Testis (tissue), 3 donors: ENCODE data around the gene SLC25A26. TPM values are rescaled to one million over a fixed set of nuclear protein-coding genes. Genes with fewer than 3 reads are reported as not detected.

Experiments
- DNase-seq: peaks from one replicate; pipeline ENCODE4 v3.0.0-alpha.2; 2019
- H3K27ac ChIP-seq, 2 donors: fragments of 200-600 bp; sonication (generic); one replicate each; pipeline ENCODE4 v1.5.1; 2019
- H3K27me3 ChIP-seq: fragments of 200-600 bp; sonication (generic); one replicate; pipeline ENCODE4 v1.5.1; 2019
- H3K36me3 ChIP-seq: fragments of 200-600 bp; sonication (generic); one replicate; pipeline ENCODE4 v1.5.1; 2017; ENCODE audit warnings: low read depth; ENCODE audit errors: missing control alignments
- H3K4me1 ChIP-seq: fragments of 200-600 bp; sonication (generic); one replicate; pipeline ENCODE4 v1.5.1; 2019
- H3K4me3 ChIP-seq, 2 donors: fragments of 200-600 bp; sonication (generic); one replicate each; pipeline ENCODE4 v1.5.1; 2017 to 2019
- H3K9me3 ChIP-seq: fragments of 200-600 bp; sonication (generic); one replicate; pipeline ENCODE4 v1.5.1; 2017
- CTCF ChIP-seq, 3 experiments: fragments of 450-650 bp in 2 of 3; fragments of 200-600 bp in 1 of 3; sonication (generic) in 1 of 3; IDR thresholded peaks; one replicate each; pipeline ENCODE4 v1.5.1; 2016 to 2019; ENCODE audit warnings: antibody characterized with exemption in 3 of 3, mild to moderate bottlenecking in 2 of 3, moderate library complexity in 1 of 3
- POLR2A ChIP-seq: fragments of 450-650 bp; IDR thresholded peaks from one replicate; pipeline ENCODE4 v1.6.1; 2017; ENCODE audit warnings: antibody characterized with exemption, mild to moderate bottlenecking, moderate library complexity
- WGBS, 2 donors: methylation state at CpG; one replicate each; pipeline ENCODE4 v1.1.5; 2018; 5-methylcytosine and 5-hydroxymethylcytosine counted together
- intact Hi-C: fragments of 100-400 bp; cut with DNase I; formaldehyde crosslinking; loops from one replicate; pipeline ENCODE4 v1.15.1; 2023; ENCODE audit warnings: low total_unique reads
- polyA plus RNA-seq: library from polyadenylated mRNA; stranded (reverse); fragments of 350-450 nt; fragmentation: Illumina TruSeq; extraction: RNeasy Lipid Tissue Mini Kit (QIAGEN cat#74804); gene quantifications from one replicate; pipeline ENCODE4 v1.2.3, GENCODE V29; 2014; ENCODE audit warnings: low read depth, low replicate concordance; ENCODE audit not compliant: insufficient read depth
- total RNA-seq, 2 donors: library from RNA; depleted of rRNA; stranded (reverse); fragments of >200 nt; gene quantifications; one replicate each; pipeline ENCODE4 v1.2.3, GENCODE V29; 2016

SLC25A26 gene
- total and polyA plus RNA-seq, 3 donors from 2014 or later: 29.7 to 30.5 (median 30.0) TPM

GRCh38 chr3:66265649-66266048 lies 44.8 kb downstream of the SLC25A26 start:
- Histone ChIP-seq H3K4me3 (no peak overlapping the region), H3K27ac (no peak overlapping the region), H3K27me3 (no peaks in the 10 kb centered on the region), H3K4me1 (no peaks in the 10 kb centered on the region), H3K9me3 (no peaks in the 10 kb centered on the region), H3K36me3 (no peaks in the 10 kb centered on the region)
- intact Hi-C loops: no loop called here
- no peak for DNase-seq
- TF ChIP-seq POLR2A (no peak), CTCF (IDR thresholded peaks at IDR 0.05) (no peak)
- 96 to 99% methylated on average over 2 of the region's 2 CpGs for WGBS, 2 donors

DNA sequence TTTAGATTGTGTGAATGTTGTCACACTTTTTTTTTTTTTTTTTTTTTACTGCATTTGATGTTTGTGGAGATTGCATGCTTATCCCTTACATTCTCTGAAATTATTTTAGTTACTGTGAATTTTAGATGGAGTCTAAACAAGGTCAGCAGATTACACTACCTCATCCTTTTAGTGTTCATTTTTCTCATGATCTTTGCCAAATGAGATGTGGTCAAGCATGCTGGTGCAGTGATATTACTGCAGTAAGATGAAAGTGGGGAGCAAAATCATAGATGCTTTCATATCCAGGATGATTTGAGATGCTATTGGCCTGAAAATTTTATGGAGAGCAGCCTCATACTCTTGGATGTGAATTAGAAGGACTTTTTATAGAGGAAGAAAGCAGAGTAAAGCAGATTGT lies 45.8 kb downstream of the SLC25A26 start:
- no peaks in the 10 kb centered on the region for H3K9me3 ChIP-seq
- H3K27me3 ChIP-seq: no peaks in the 10 kb centered on the region
- no peaks in the 10 kb centered on the region for H3K4me1 ChIP-seq
- no peak for TF ChIP-seq CTCF (IDR thresholded peaks at IDR 0.05)
- TF ChIP-seq POLR2A: no peak
- intact Hi-C loops: no loop called here
- no peak for DNase-seq
- no peak overlapping the region for H3K4me3 ChIP-seq
- no peak overlapping the region for H3K27ac ChIP-seq
- no peaks in the 10 kb centered on the region for H3K36me3 ChIP-seq

GRCh38 chr3:66267031-66267430 lies 46.2 kb downstream of the SLC25A26 start:
- Histone ChIP-seq H3K4me3 (no peak overlapping the region), H3K36me3 (no peaks in the 10 kb centered on the region), H3K27ac (no peak overlapping the region), H3K4me1 (no peaks in the 10 kb centered on the region), H3K9me3 (no peaks in the 10 kb centered on the region), H3K27me3 (no peaks in the 10 kb centered on the region)
- intact Hi-C loops: no loop called here
- WGBS, 2 donors: 91 to 94% methylated on average over 4 of the region's 4 CpGs
- TF ChIP-seq CTCF (IDR thresholded peaks at IDR 0.05) (no peak), POLR2A (no peak)
- DNase-seq: no peak

- WGBS, 2 donors: 97% methylated on average over 5 of the region's 5 CpGs
- intact Hi-C loops: no loop called here
Observed at GRCh38 chr3:66267906-66268305, 47.1 kb downstream of the SLC25A26 start.

More at GRCh38 chr3:66267906-66268305, 47.1 kb downstream of the SLC25A26 start:
- Histone ChIP-seq H3K27ac (no peak overlapping the region), H3K27me3 (no peaks in the 10 kb centered on the region), H3K9me3 (no peaks in the 10 kb centered on the region), H3K4me3 (no peak overlapping the region), H3K4me1 (no peaks in the 10 kb centered on the region), H3K36me3 (no peaks in the 10 kb centered on the region)
- no peak for DNase-seq
- TF ChIP-seq POLR2A (no peak), CTCF (IDR thresholded peaks at IDR 0.05) (no peak)
